MM.1S (cell line): ENCODE data around the gene DNER.

Experiments used
- CTCF ChIP-seq: fragments of 300-600 bp; sonication (generic); IDR thresholded peaks from 2 replicates; pipeline ENCODE4 v1.5.1; 2016; ENCODE audit warnings: antibody characterized with exemption, low read length, mixed read lengths
- EZH2 ChIP-seq: fragments of 300-600 bp; sonication (generic); optimal IDR thresholded peaks from 2 replicates; pipeline ENCODE3; 2017; ENCODE audit warnings: low read depth, mild to moderate bottlenecking, antibody characterized with exemption, low read length, mixed read lengths
- EZH2phosphoT487 ChIP-seq: fragments of 300-600 bp; sonication (generic); IDR thresholded peaks from 2 replicates; pipeline ENCODE4 v1.6.1; 2018; ENCODE audit warnings: antibody characterized with exemption, low read length

GRCh38 chr2:229474125-229474524 lies 240.2 kb downstream of the DNER start:
- TF ChIP-seq CTCF (no peak), EZH2phosphoT487 (no peak), EZH2 (no peak)
